Measurements from ENCODE around the gene NELFA. TPM values are rescaled to one million over a fixed set of nuclear protein-coding genes. Genes with fewer than 3 reads are reported as not detected.
A peak's percentile ranks its signal among the peaks of the same experiment; 100 is the strongest.

Gene NELFA
- total and polyA plus RNA-seq, 2 of the 13 experiments (the other 11 are each of a cell fraction or from before 2014, with no cell fraction given), result 13.3 to 18.5 TPM

DNA sequence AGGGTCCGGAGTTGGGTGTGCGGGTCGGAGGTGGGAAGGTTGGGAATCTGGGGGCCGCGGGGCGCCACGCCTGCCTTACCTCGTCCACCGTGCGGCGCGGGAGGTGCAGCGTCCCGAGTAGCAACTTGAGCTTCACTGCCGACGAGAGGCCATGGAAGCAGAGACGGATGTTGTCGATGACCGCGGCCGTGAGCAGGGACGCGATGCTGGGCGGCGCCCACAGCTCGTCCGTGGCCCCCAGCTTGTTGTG is 178 bp downstream of the NELFA start (continued):
- TF ChIP-seq, protein P1, sequence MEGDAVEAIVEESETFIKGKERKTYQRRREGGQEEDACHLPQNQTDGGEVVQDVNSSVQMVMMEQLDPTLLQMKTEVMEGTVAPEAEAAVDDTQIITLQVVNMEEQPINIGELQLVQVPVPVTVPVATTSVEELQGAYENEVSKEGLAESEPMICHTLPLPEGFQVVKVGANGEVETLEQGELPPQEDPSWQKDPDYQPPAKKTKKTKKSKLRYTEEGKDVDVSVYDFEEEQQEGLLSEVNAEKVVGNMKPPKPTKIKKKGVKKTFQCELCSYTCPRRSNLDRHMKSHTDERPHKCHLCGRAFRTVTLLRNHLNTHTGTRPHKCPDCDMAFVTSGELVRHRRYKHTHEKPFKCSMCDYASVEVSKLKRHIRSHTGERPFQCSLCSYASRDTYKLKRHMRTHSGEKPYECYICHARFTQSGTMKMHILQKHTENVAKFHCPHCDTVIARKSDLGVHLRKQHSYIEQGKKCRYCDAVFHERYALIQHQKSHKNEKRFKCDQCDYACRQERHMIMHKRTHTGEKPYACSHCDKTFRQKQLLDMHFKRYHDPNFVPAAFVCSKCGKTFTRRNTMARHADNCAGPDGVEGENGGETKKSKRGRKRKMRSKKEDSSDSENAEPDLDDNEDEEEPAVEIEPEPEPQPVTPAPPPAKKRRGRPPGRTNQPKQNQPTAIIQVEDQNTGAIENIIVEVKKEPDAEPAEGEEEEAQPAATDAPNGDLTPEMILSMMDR (CRISPR knock-in tag; IDR thresholded peaks at IDR 0.05), result peak; percentile 23; the same call in 1 of the 2 replicates
- TF ChIP-seq ZNF577 (CRISPR knock-in tag; IDR thresholded peaks at IDR 0.05; ENCODE audit: borderline replicate concordance, low read depth), result no peak
- no peak for TF ChIP-seq HDAC6 (IDR thresholded peaks at IDR 0.05; ENCODE audit: low read depth, low read length)
- TF ChIP-seq PAWR (CRISPR knock-in tag; IDR thresholded peaks at IDR 0.05; ENCODE audit: borderline replicate concordance), result no peak
- no peak for TF ChIP-seq CEBPB (IDR thresholded peaks at IDR 0.05; ENCODE audit: borderline replicate concordance, low read depth, low read length)
- TF ChIP-seq ZMAT3 (CRISPR knock-in tag; conservative IDR thresholded peaks at IDR 0.05), result no peak
- TF ChIP-seq TCF7L2 (IDR thresholded peaks at IDR 0.05; ENCODE audit: low read depth, low read length), result no peak
- TF ChIP-seq MED13 (CRISPR knock-in tag; IDR thresholded peaks at IDR 0.05), result peak; percentile 23; the same call in 1 of the 2 replicates
- TF ChIP-seq JARID2 (CRISPR knock-in tag; IDR thresholded peaks at IDR 0.05; ENCODE audit: insufficient replicate concordance), result no peak
- TF ChIP-seq PHB2 (IDR thresholded peaks at IDR 0.05; ENCODE audit: partially characterized antibody), result no peak
- TF ChIP-seq ZNF24 (IDR thresholded peaks at IDR 0.05), result no peak
- TF ChIP-seq ZNF567 (CRISPR knock-in tag; IDR thresholded peaks at IDR 0.05; ENCODE audit: borderline replicate concordance), result no peak
- no peak for TF ChIP-seq RELA (CRISPR knock-in tag; IDR thresholded peaks at IDR 0.05)
- TF ChIP-seq DNMT3B (CRISPR knock-in tag; conservative IDR thresholded peaks at IDR 0.05), result no peak
- TF ChIP-seq, protein P2, sequence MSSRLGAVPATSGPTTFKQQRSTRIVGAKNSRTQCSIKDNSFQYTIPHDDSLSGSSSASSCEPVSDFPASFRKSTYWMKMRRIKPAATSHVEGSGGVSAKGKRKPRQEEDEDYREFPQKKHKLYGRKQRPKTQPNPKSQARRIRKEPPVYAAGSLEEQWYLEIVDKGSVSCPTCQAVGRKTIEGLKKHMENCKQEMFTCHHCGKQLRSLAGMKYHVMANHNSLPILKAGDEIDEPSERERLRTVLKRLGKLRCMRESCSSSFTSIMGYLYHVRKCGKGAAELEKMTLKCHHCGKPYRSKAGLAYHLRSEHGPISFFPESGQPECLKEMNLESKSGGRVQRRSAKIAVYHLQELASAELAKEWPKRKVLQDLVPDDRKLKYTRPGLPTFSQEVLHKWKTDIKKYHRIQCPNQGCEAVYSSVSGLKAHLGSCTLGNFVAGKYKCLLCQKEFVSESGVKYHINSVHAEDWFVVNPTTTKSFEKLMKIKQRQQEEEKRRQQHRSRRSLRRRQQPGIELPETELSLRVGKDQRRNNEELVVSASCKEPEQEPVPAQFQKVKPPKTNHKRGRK (CRISPR knock-in tag; IDR thresholded peaks at IDR 0.05), result no peak
- TF ChIP-seq MBD4 (IDR thresholded peaks at IDR 0.05; ENCODE audit: borderline replicate concordance, low read length), result no peak
- TF ChIP-seq, protein P3, sequence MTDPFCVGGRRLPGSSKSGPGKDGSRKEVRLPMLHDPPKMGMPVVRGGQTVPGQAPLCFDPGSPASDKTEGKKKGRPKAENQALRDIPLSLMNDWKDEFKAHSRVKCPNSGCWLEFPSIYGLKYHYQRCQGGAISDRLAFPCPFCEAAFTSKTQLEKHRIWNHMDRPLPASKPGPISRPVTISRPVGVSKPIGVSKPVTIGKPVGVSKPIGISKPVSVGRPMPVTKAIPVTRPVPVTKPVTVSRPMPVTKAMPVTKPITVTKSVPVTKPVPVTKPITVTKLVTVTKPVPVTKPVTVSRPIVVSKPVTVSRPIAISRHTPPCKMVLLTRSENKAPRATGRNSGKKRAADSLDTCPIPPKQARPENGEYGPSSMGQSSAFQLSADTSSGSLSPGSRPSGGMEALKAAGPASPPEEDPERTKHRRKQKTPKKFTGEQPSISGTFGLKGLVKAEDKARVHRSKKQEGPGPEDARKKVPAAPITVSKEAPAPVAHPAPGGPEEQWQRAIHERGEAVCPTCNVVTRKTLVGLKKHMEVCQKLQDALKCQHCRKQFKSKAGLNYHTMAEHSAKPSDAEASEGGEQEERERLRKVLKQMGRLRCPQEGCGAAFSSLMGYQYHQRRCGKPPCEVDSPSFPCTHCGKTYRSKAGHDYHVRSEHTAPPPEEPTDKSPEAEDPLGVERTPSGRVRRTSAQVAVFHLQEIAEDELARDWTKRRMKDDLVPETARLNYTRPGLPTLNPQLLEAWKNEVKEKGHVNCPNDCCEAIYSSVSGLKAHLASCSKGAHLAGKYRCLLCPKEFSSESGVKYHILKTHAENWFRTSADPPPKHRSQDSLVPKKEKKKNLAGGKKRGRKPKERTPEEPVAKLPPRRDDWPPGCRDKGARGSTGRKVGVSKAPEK (CRISPR knock-in tag; IDR thresholded peaks at IDR 0.05; ENCODE audit: borderline replicate concordance), result no peak
